Natural killer cell (primary cell): ENCODE results near the gene SMTNL2. TPM values are rescaled to one million over a fixed set of nuclear protein-coding genes. Genes with fewer than 3 reads are reported as not detected.

Experiments
- ATAC-seq, 3 donors: fragments of 150-1000 bp in 2 of 3; fragments of 200-7000 bp in 1 of 3; cut with Tn5 transposase; 1 replicate in 1 of 3; 2 replicates in 2 of 3; pipeline ENCODE4 v1.10.0; 2021; ENCODE audit warnings: mild to moderate bottlenecking in 2 of 3, moderate library complexity in 2 of 3
- DNase-seq, 2 donors: peaks; one replicate each; pipeline versions ENCODE4 v3.0.0 to v3.0.0-alpha.2; 2013 to 2021; ENCODE audit warnings: mixed read lengths in 1 of 2
- H3K27ac ChIP-seq: one replicate; pipeline ENCODE4 v1.5.1; 2013; ENCODE audit warnings: mild to moderate bottlenecking, low read length
- H3K27me3 ChIP-seq: one replicate; pipeline ENCODE4 v1.6.1; 2013; ENCODE audit warnings: low read length; ENCODE audit not compliant: control insufficient read depth, insufficient read depth
- H3K36me3 ChIP-seq: one replicate; pipeline ENCODE4 v1.6.1; 2013; ENCODE audit warnings: low read length; ENCODE audit not compliant: control insufficient read depth, insufficient read depth
- H3K4me1 ChIP-seq: one replicate; pipeline ENCODE4 v1.6.1; 2013; ENCODE audit warnings: low read length; ENCODE audit not compliant: control insufficient read depth, insufficient read depth
- H3K4me3 ChIP-seq: one replicate; pipeline ENCODE4 v1.5.1; 2013; ENCODE audit warnings: low read length
- H3K9me3 ChIP-seq: one replicate; pipeline ENCODE4 v1.6.1; 2013; ENCODE audit warnings: low read length; ENCODE audit not compliant: control insufficient read depth, insufficient read depth
- H3K27ac Mint-ChIP-seq, 2 donors: one replicate each; pipeline ENCODE4 v1.8.0; 2022; ENCODE audit warnings: mild to moderate bottlenecking in 2 of 2, mixed read lengths in 2 of 2, moderate library complexity in 1 of 2
- H3K27me3 Mint-ChIP-seq, 2 donors: one replicate each; pipeline ENCODE4 v1.8.0; 2022; ENCODE audit warnings: low read depth in 2 of 2, mixed read lengths in 2 of 2
- H3K36me3 Mint-ChIP-seq: one replicate; pipeline ENCODE4 v1.8.0; 2022; ENCODE audit warnings: mixed read lengths
- H3K4me1 Mint-ChIP-seq, 2 donors: one replicate each; pipeline ENCODE4 v1.8.0; 2022; ENCODE audit warnings: mixed read lengths in 2 of 2
- H3K4me3 Mint-ChIP-seq: one replicate; pipeline ENCODE4 v1.8.0; 2022; ENCODE audit warnings: mild to moderate bottlenecking, moderate library complexity, mixed read lengths
- H3K9me3 Mint-ChIP-seq, 2 donors: one replicate each; pipeline ENCODE4 v1.8.0; 2022; ENCODE audit warnings: mixed read lengths in 2 of 2
- WGBS: methylation state at CpG from one replicate; pipeline ENCODE4 v1.1.7; 2013; ENCODE audit warnings: missing lambda C conversion rate; ENCODE audit not compliant: insufficient coverage; 5-methylcytosine and 5-hydroxymethylcytosine counted together
- intact Hi-C: fragments of 100-400 bp; cut with micrococcal nuclease; formaldehyde crosslinking; loops from one replicate; pipeline ENCODE4 v1.14.2; 2022
- total RNA-seq, 4 donors: library from RNA; stranded (reverse); fragments of 120-200 nt in 1 of 4; gene quantifications; one replicate each; pipeline versions ENCODE4 v1.2.3 to v1.2.4, GENCODE V29; 2013 to 2022
- TF ChIP-seq, protein P1 (sequence below): fragments of 200-600 bp; IDR thresholded peaks from one replicate; pipeline ENCODE4 v1.8.0; 2022; ENCODE audit warnings: antibody characterized with exemption

Gene SMTNL2
- total RNA-seq, 3 donors from 2014 or later (not counting 1 experiment from before 2014, with no cell fraction given): not detected

DNA sequence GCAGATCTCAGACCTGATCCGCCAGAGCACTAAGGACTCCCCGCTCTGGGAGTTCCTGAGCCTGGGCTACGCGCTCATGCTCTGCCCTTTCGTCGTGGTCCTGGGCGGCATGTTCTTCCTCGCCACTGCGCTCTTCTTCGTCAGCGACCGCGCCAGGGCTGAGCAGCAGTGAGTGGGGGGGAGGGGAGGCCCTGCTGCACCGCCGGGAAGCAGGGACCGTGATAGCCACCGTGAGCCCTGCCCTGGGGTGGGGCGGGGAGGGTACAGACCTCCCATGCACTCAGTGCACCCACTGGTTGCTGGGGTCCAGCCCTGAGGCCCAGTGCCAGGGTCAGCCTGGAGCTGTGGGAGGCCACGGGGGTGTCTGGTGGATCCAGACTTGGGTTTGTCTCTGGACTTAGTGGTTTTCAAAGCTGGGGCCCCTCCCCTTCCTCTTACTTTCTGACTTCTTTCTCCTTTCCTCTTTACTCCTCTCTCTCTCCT lies 48.0 kb upstream of the SMTNL2 start:
- TF ChIP-seq, protein P1, sequence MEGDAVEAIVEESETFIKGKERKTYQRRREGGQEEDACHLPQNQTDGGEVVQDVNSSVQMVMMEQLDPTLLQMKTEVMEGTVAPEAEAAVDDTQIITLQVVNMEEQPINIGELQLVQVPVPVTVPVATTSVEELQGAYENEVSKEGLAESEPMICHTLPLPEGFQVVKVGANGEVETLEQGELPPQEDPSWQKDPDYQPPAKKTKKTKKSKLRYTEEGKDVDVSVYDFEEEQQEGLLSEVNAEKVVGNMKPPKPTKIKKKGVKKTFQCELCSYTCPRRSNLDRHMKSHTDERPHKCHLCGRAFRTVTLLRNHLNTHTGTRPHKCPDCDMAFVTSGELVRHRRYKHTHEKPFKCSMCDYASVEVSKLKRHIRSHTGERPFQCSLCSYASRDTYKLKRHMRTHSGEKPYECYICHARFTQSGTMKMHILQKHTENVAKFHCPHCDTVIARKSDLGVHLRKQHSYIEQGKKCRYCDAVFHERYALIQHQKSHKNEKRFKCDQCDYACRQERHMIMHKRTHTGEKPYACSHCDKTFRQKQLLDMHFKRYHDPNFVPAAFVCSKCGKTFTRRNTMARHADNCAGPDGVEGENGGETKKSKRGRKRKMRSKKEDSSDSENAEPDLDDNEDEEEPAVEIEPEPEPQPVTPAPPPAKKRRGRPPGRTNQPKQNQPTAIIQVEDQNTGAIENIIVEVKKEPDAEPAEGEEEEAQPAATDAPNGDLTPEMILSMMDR: no peak
- peaks cover 8% of the 10 kb centered on the region for H3K4me1 ChIP-seq
- Mint-ChIP-seq H3K36me3 (no peaks in the 10 kb centered on the region), H3K4me1 (peaks cover 0 to 10% of the 10 kb centered on the region in 2 donors), H3K27ac (no peak overlapping the region), H3K4me3 (no peak overlapping the region), H3K27me3 (peaks cover 0 to 10% of the 10 kb centered on the region in 2 donors), H3K9me3 (no peaks in the 10 kb centered on the region)
- ATAC-seq (no peak), DNase-seq (no peak)
- H3K9me3 ChIP-seq: no peaks in the 10 kb centered on the region
- intact Hi-C loops: no loop called here
- no peaks in the 10 kb centered on the region for H3K27me3 ChIP-seq
- no peak overlapping the region for H3K27ac ChIP-seq
- peaks cover 23% of the 10 kb centered on the region for H3K36me3 ChIP-seq
- H3K4me3 ChIP-seq: no peak overlapping the region
- 79% methylated on average over 19 of the region's 19 CpGs for WGBS

GRCh38 chr17:4536742-4537411 lies 47.5 kb upstream of the SMTNL2 start:
- Mint-ChIP-seq H3K9me3 (no peaks in the 10 kb centered on the region), H3K36me3 (no peaks in the 10 kb centered on the region), H3K27ac (no peak overlapping the region), H3K4me3 (no peak overlapping the region), H3K27me3 (peaks cover 0 to 10% of the 10 kb centered on the region in 2 donors), H3K4me1 (peaks cover 0 to 10% of the 10 kb centered on the region in 2 donors)
- Histone ChIP-seq H3K4me1 (peaks cover 8% of the 10 kb centered on the region), H3K27ac (no peak overlapping the region), H3K9me3 (no peaks in the 10 kb centered on the region), H3K36me3 (peaks cover 28% of the 10 kb centered on the region), H3K27me3 (no peaks in the 10 kb centered on the region), H3K4me3 (no peak overlapping the region)
- TF ChIP-seq, protein P1: no peak
- ATAC-seq (no peak), DNase-seq (no peak)
- intact Hi-C loops: no loop called here
- whole genome bisulfite sequencing: 74% methylated on average over 18 of the region's 18 CpGs

- peaks cover 36% of the 10 kb centered on the region for H3K36me3 ChIP-seq
- ATAC-seq (no peak), DNase-seq (no peak)
- whole genome bisulfite sequencing: 90% methylated on average over 19 of the region's 19 CpGs
- H3K36me3 Mint-ChIP-seq: no peaks in the 10 kb centered on the region
- intact Hi-C loops: no loop called here
- peaks cover 0 to 10% of the 10 kb centered on the region in 2 donors for H3K4me1 Mint-ChIP-seq
- H3K4me3 Mint-ChIP-seq: no peak overlapping the region
- TF ChIP-seq, protein P1: no peak
- no peak overlapping the region for H3K4me3 ChIP-seq
- no peaks in the 10 kb centered on the region for H3K9me3 ChIP-seq
- H3K4me1 ChIP-seq: peaks cover 8% of the 10 kb centered on the region
- H3K27me3 ChIP-seq: no peaks in the 10 kb centered on the region
- H3K9me3 Mint-ChIP-seq: no peaks in the 10 kb centered on the region
- H3K27ac ChIP-seq: no peak overlapping the region
- peaks cover 0 to 7% of the 10 kb centered on the region in 2 donors for H3K27me3 Mint-ChIP-seq
- no peak overlapping the region for H3K27ac Mint-ChIP-seq
Observed at GRCh38 chr17:4537451-4538235, 46.7 kb upstream of the SMTNL2 start.
